Activated CD8-positive, alpha-beta memory T cell treated with anti-CD3 and anti-CD28 coated beads, Interleukin-2, amount 50 U/mL, for 1 hour (primary cell): ENCODE data around the gene ESRP2.

Source experiments
- DNase-seq: peaks from one replicate; pipeline ENCODE4 v3.0.0-alpha.2; 2020; ENCODE audit errors: extremely low read depth

Gene ESRP2

DNA sequence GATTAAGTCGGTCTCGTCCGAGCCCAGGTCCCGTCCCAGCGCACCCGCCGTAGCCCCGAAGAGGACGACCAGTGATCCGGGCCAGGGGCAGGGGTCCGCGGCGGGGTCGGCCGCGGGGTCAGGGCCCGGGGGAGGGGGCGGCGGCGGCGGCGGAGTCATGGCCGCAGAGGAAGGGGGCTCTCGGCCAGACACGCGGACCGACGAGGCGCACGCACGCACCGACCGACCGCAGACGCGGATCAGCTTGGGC is at the start of gene ESRP2:
ESRP2 (minus strand) TSS at position 241 of the 250 bp plus-strand sequence; CDS start at position 159, 82 bp downstream.
- no peak for DNase-seq

DNA sequence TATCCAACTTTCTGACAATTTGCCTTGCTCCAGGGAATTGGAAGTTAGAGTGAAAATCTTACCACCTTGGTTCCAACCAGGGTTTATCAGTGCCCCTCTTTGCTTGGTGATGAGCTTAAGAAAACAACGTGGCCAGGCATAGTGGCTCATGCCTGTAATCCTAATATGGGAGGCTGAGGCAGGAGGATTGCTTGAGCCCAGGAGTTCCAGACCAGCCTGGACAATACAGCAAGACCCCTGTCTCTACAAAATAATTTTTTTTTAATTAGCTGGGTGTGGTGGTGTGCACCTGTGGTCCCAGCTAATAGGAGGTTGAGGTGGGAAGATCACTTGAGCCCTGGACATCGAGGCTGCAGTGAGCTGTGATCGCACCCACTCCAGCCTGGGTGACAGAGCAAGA is 49.8 kb upstream of the ESRP2 start:
- DNase-seq, result no peak

DNA sequence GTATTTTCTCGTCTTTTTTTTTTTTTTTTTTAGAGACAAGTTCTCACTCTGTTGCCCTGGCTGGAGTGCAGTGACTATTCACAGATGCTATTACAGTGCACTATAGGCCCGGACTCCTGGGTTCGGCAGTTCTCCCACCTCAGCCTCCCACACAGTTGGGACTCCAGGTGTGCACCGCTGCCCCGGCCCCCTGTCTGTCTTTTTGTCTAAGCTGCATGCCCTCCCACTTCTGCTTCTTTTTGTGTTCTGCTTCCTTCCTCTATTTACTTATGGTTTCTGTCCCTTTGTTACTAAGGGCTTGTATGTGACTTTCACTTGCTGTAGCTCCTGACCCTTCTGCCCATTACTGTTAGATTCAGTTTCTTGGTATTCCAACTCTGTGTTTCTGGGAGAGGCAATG is 48.9 kb upstream of the ESRP2 start:
- DNase-seq, result no peak

DNA sequence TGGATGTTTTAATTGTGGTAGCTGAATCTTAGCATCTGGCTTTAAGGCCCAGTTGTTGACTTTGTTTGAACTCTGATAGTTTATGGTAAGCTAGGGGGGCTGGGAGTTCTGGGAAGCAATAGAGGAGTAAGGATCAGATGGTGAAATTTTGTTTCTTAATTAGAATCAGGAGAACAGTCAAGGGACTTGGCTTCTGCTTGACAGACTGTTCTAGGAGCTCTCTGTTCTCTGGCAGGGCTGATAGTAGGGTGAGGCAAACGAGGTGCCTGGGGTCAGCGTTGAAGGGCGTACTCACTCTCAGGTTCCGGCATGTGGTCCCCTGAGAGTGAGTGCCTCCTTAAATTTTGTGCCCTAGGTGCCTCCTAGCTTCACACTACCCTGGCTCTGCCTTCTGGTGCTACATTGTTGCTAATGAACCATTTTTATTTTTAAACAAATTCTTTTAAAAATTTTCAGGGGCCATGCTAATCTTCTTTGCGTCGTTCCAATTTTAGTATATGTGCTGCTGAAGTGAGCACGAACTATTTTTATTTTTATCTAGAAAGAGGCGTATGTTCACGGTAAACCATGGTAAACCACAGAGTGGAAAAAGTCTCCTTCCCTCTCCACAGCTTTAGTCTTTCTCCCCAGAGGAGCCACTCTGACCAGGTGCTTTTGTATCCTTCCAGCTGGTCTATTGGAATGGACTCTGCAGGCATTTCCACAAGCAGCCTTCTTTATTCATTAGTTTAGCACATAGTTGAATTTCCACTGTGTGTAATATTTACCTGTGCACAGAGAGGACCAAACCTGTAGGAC is 48.1 kb upstream of the ESRP2 start:
- DNase-seq, result no peak

- DNase-seq, result no peak
Measured at GRCh38 chr16:68283346-68283745, 47.4 kb upstream of the ESRP2 start.

DNA sequence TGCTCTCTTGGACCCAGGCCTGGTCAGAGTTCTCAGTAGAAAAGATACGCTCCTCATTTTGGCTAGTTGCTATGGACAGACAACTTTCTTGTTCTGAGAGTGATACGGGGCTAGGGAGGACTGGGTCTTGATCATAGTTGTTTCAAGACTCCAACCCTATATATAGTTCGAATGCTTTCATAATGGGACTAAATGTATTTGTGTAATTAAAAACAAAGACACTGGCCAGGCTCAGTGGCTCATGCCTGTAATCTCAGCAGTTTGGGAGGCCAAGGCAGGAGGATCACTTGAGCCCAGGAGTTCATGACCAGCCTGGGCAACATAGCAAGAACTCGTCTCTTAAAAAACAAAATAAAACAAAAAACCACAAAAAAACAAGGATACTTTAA is 46.1 kb upstream of the ESRP2 start:
- DNase-seq, result no peak

DNA sequence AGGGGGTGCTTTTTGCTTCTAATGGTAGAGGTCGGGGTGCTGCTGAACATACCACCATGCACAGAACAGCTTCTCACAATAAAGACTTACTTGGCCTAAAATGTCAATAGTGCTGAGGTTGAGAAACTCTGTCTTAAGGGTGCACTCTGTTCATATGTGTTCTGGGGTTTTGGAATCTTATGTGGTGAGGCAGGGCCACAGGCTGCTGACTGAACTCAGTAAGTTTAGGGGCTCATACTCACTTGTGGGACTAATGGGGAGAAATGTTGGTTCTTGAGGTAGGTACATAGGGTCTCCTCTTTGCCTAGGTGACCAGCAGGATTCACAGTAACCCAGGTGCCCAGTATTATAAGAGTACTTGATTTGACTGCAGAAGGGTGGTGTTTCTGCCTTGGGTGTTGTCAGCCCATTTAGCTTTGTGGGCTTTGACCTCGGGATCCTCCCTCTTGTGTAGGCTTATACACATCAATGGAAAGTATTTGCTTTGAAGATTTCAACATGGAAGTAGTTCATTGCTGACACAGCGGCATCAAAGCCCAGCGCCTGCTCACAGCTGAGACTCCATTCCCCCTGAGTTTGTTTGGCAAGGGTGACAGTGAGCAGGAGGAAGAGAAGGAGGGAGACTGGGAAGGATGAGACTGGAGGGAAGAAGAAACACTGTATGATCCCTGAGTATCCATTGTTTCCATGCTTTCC is 45.6 kb upstream of the ESRP2 start:
- DNase-seq, result no peak

GRCh38 chr16:68279726-68280558 is 44.0 kb upstream of the ESRP2 start:
- no peak for DNase-seq

GRCh38 chr16:68276223-68276622 is 40.3 kb upstream of the ESRP2 start:
- DNase-seq, result no peak

- DNase-seq, result no peak
Measured at GRCh38 chr16:68275611-68276191, 39.8 kb upstream of the ESRP2 start.

- DNase-seq, result no peak
Measured at GRCh38 chr16:68274441-68274840, 38.5 kb upstream of the ESRP2 start.

GRCh38 chr16:68273896-68274295 is 38.0 kb upstream of the ESRP2 start:
- DNase-seq, result no peak

GRCh38 chr16:68273459-68273858 is 37.5 kb upstream of the ESRP2 start:
- DNase-seq, result no peak

GRCh38 chr16:68272507-68273209 is 36.7 kb upstream of the ESRP2 start:
- no peak for DNase-seq

GRCh38 chr16:68270353-68270752 is 34.4 kb upstream of the ESRP2 start:
- DNase-seq, result no peak

DNA sequence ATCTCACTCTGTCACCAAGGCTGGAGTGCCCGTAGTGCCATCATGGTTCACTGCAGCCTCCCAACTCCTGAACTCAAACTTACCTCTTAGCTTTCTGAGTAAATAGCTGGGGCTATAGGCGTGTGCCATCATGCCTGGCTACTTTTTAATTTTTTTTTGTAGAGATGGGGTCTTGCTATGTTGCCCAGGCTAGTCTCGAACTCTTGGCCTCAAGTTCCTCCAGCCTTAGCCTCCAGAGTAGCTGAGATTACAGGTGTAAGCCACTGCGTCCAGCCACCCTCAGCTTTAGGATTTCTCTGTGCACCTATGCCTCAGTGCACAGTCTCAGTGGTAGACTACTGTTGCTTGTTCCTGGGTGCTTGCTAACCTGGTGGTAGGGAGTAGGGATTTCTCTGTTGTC is 33.9 kb upstream of the ESRP2 start:
- DNase-seq, result no peak

DNA sequence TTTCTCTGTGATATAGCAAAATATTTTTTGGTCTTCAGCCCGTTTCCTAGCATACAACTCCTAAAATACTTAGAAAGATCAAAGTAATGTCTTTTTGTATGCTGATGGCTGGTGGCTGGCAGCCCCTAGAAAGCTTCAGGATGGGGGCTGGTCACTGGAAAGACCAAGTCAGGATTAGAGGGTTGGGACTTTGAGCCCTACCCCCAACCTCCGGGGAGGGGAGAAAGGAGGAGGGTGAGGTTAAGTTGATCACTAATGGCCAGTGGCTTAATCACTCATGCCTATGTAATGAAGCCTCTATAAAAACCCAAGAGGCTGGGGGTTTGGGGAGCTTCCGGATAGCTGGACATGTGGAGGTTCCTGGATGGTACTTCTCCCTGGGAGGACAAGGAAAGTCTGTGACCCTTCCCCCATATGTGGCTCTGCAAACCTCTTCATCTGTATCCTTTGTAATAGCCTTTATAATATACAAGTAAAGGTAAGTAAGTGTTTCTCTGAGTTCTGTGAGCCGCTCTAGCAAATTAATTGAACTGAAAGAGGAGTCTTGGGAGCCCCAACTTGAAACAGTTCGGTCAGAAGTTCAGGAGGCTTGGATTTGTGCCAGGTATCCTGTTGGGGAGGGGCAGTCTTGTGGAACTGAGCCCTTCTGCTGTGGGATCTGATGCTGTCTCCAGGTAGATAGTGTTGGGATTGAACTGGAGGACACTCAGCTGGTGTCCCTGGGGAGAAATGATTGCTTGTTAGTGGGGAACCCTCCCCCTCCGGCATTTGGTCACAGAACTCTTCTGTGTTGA is 31.9 kb upstream of the ESRP2 start:
- no peak for DNase-seq

- DNase-seq, result no peak
Measured at GRCh38 chr16:68265078-68265920, 29.4 kb upstream of the ESRP2 start.

DNA sequence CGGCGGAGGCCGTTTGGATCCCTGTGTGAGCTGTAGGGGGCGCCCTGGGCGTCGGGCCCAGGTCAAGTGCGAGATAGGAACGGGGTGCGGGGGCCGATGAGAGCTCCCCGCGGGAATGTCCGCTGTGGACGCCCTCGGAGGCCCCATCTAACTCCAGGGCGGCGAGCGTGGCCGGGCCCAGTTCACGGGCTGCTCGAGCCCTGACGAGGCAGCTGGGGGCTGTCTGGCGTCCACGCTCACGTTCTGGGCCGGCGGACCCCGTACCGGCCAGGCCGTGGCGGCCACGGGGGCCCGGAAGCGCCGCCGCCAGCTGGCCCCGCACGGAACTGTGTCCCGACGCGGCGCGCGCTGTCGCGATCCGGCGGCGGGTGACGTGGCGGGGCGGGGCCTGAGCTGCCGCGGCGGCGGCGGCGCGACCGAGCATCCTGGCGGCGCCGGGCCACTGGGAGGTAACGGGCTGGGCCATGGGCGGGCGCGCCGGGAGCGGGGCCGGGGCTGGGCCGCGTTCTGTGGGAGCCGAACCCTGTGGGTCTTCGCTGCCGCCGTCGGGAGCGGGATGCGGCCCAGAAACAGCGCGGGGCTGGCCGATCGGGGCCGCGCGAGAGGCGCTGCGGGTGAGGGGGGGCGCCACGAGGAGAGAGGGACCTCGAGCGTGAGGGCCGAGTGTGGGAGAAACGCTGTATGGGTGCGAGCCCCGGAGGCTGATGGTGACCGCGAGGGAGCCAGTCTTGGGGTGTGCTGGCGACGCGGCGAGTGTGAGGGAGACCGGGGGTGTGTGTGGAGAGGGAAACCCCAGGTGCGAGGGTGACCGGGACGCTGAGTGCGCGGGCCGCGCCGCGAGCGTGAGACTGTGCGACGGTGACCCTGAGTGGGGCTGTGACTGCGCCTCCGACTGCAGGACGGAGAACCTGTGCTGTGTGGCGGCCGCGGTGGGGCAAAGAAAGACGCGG is 28.5 kb upstream of the ESRP2 start, which contains the start of gene SLC7A6:
SLC7A6 (plus strand) TSS at position 399 of the 950 bp plus-strand sequence. CDS start 10,201 bp downstream, outside the sequence.
- no peak for DNase-seq
